ENCODE measurements around the gene TARS2.

The TARS2 gene

DNA sequence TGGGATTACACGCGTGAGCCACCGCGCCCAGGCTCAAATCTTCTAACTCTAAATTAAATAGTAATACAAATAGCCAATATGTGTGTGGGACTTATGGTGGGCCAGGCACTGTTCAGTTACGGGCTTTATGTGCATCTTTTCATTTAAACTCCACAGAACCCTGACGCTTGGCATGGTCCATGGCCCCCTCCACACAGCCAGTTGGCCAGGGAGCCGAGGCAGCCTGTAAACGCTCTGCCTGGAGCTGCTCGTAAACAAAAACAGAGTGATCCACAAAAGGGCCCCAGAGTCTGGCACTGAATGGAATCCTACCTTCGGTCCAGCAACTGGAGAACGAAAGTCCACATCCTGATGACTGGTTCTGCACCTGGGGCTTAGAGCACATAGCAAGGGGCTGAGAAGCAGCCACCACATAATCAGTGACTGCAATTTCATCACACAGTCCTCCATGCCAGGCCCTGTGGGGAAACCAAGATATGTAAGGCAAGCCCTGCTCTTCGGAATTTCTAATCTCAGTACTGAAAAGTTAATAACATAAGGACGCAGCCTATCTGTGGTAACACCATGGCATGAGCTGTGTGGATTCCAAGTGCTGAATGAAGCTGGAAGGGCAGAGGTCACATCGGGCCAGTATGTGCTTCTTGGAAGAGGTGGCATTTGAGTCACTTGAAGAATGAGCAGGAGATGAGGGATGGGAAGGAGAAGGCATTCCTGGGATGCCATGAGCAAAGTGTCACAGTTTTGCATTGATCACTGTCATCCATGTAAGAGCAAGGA lies 48.5 kb downstream of the TARS2 start:
- TF ChIP-seq YY1 (IDR thresholded peaks at IDR 0.05; ENCODE audit: low read depth): no peak
- TF ChIP-seq TEAD4 (IDR thresholded peaks at IDR 0.05): peak; percentile 75

DNA sequence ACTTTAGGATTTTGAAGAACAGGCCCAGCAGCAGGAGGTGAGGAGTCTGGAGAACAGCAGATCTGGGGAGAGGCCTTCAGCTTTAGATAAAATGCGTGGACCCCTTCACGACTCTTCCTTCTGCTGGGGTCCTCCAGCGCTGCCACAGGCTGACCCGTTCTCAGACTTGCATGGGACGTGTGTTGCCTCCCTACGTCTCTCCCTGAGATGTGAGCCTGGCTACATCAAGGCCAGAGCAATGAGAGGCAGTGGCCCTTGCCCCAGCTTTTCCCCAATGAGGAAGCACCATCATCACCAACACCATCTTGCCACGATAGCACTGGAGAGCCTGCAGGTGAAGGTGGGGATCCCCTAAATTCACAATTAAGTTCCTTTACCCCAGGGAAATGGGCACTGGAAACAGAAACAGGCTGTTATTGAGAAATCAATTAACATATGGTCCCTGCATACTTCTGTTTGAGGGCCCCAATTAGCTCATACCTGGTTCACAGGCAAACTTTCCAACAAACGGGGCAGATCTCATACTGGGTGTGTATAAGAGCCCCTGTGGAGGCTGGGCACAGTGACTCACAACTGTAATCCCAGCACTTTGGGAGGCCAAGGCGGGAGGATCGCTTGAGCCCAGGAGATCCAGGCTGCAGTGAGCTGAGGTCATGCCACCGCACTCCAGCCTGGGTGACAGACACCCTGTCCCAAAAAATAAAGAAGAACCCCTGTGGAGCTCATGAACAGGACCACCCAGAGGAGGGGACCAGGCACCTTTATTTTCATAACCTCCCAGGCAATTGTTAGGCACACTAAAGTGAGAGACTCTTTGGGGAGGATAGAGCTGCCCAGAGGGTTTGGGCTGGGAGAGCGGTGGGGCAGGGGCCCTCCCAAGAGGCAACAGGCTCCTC lies 49.9 kb downstream of the TARS2 start:
- TF ChIP-seq NFIC (IDR thresholded peaks at IDR 0.05) (no peak), EP300 (IDR thresholded peaks at IDR 0.05; ENCODE audit: borderline replicate concordance) (no peak)
- TF ChIP-seq, protein P1, sequence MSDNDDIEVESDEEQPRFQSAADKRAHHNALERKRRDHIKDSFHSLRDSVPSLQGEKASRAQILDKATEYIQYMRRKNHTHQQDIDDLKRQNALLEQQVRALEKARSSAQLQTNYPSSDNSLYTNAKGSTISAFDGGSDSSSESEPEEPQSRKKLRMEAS (IDR thresholded peaks at IDR 0.05): 0 out of 2 replicates have a peak, but pooled peaks have one; percentile 15

DNA sequence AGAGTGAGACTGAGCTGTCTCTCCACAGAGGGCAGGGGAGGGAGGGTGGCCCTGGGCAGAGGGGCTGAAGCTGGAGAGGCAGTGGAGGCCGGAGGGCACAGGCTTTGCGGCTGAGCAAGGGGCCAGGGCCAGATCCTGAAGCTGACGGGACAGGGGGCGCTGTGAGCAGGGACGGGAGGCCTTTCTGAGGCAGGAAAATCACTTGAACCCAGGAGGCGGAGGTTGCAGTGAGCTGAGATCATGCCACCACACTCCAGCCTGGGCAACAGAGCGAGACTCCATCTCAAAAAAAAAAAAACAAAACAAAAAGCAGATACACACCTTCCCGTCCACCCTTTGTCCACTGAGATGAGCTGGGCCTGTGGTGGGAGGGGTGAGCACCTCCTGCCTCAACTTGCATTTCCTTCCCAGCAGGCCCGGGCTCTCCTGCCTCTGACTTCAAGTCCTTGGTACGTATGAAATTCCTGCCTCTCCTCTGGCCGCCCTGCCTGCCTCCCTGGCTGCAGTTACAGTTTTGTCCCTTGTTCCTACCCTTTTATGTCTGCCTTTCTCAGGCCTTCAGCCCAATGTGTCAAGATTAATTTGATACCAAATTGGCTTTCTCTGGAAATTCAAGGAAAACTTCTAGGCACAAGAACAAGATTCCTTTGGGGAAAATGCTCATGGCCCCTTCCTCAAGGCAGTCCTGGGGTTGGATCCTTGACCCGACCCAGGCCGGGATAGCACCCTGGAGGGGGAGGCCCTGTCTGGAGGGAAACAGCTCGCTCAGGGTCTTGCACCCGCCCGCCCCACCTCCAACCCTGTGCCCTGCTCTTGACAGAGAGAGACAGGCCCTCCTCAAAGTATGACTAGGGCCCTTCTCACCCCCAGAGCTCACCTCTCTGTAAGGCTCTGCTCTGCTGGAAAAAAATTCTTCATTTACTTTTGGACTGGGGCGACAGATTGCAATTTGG lies 50.8 kb downstream of the TARS2 start:
- TF ChIP-seq TEAD4 (IDR thresholded peaks at IDR 0.05): peak; percentile 93
- TF ChIP-seq, protein P1 (IDR thresholded peaks at IDR 0.05): peak; percentile 50; the same call in 1 of the 2 replicates
- TF ChIP-seq TAF1 (IDR thresholded peaks at IDR 0.05; ENCODE audit: low read depth): no peak

DNA sequence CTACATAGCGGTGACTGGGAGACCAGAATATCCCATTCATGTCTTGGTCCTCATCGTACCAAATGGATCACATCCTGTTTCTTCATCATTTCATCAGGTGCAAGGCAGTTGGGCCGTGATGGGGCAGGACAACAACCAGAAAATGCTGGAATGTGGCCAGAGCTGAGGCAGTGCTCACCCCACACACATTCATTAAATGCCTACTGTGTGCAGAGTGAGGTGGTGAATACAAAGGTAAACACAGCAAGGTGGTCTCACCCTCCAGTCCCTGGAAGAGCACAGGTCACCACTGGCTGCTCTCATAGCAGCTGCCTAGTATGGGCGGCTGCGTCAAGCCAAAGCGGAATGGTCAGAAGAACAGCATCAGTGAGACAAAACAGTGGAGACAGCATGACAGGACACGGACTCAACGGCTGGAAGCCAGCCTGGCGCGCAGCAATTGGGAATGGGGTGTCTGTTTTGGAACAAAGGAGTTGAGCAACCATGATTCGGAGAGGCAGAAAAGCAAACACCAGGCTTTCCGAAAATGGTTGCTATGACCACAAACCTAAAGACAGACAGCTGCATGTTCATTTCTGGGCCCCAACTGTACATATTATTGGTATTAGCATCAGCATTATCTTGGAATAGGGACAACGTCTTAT lies 56.4 kb downstream of the TARS2 start:
- TF ChIP-seq, protein P1 (IDR thresholded peaks at IDR 0.05): no peak
- TF ChIP-seq RAD21 (IDR thresholded peaks at IDR 0.05; ENCODE audit: low read depth): no peak
- TF ChIP-seq TCF12 (IDR thresholded peaks at IDR 0.05; ENCODE audit: low read depth): no peak
- no peak for TF ChIP-seq NFIC (IDR thresholded peaks at IDR 0.05)
- TF ChIP-seq EGR1 (IDR thresholded peaks at IDR 0.05): no peak
- TF ChIP-seq TAF1 (IDR thresholded peaks at IDR 0.05; ENCODE audit: low read depth): no peak
- TF ChIP-seq TEAD4 (IDR thresholded peaks at IDR 0.05): no peak
- TF ChIP-seq, protein P2, sequence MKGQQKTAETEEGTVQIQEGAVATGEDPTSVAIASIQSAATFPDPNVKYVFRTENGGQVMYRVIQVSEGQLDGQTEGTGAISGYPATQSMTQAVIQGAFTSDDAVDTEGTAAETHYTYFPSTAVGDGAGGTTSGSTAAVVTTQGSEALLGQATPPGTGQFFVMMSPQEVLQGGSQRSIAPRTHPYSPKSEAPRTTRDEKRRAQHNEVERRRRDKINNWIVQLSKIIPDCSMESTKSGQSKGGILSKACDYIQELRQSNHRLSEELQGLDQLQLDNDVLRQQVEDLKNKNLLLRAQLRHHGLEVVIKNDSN (IDR thresholded peaks at IDR 0.05): no peak
- TF ChIP-seq YY1 (IDR thresholded peaks at IDR 0.05; ENCODE audit: low read depth): no peak
- TF ChIP-seq, protein P3, sequence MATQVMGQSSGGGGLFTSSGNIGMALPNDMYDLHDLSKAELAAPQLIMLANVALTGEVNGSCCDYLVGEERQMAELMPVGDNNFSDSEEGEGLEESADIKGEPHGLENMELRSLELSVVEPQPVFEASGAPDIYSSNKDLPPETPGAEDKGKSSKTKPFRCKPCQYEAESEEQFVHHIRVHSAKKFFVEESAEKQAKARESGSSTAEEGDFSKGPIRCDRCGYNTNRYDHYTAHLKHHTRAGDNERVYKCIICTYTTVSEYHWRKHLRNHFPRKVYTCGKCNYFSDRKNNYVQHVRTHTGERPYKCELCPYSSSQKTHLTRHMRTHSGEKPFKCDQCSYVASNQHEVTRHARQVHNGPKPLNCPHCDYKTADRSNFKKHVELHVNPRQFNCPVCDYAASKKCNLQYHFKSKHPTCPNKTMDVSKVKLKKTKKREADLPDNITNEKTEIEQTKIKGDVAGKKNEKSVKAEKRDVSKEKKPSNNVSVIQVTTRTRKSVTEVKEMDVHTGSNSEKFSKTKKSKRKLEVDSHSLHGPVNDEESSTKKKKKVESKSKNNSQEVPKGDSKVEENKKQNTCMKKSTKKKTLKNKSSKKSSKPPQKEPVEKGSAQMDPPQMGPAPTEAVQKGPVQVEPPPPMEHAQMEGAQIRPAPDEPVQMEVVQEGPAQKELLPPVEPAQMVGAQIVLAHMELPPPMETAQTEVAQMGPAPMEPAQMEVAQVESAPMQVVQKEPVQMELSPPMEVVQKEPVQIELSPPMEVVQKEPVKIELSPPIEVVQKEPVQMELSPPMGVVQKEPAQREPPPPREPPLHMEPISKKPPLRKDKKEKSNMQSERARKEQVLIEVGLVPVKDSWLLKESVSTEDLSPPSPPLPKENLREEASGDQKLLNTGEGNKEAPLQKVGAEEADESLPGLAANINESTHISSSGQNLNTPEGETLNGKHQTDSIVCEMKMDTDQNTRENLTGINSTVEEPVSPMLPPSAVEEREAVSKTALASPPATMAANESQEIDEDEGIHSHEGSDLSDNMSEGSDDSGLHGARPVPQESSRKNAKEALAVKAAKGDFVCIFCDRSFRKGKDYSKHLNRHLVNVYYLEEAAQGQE (IDR thresholded peaks at IDR 0.05; ENCODE audit: low read depth): no peak
- TF ChIP-seq CREB1 (IDR thresholded peaks at IDR 0.05; ENCODE audit: low read depth): no peak
- TF ChIP-seq CEBPB (IDR thresholded peaks at IDR 0.05): no peak
- no peak for TF ChIP-seq FOXM1 (IDR thresholded peaks at IDR 0.05; ENCODE audit: borderline replicate concordance, low read depth)
- no peak for TF ChIP-seq ZBTB7A (IDR thresholded peaks at IDR 0.05; ENCODE audit: low read depth)
- TF ChIP-seq EP300 (IDR thresholded peaks at IDR 0.05; ENCODE audit: borderline replicate concordance): no peak

DNA sequence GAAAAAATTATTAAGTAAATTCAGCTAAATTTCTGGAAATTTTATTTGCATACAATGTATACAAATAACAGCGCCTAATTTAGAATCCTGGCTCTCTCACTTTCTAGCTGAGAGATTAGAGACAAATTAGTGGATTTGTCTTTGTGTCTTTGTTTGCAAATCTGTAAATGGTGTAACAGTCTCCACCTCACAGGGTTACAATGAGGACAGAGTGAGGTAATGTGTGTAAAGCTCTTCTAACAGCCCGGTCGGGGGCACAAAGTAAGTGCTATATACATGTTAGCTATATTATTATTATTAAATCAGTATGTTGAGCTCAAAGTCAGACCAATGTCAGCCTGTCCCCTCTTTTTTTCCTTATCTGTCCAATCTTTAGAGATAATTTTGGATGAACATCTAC lies 57.0 kb downstream of the TARS2 start:
- TF ChIP-seq, protein P3 (IDR thresholded peaks at IDR 0.05; ENCODE audit: low read depth): no peak
- TF ChIP-seq CREB1 (IDR thresholded peaks at IDR 0.05; ENCODE audit: low read depth): no peak
- TF ChIP-seq EP300 (IDR thresholded peaks at IDR 0.05; ENCODE audit: borderline replicate concordance): no peak
- TF ChIP-seq TAF1 (IDR thresholded peaks at IDR 0.05; ENCODE audit: low read depth): no peak
- TF ChIP-seq, protein P1 (IDR thresholded peaks at IDR 0.05): no peak
- no peak for TF ChIP-seq ZBTB7A (IDR thresholded peaks at IDR 0.05; ENCODE audit: low read depth)
